Stimulated activated CD4-positive, alpha-beta T cell treated with anti-CD3 and anti-CD28 coated beads, Interleukin-4, amount 100 ng/mL, for 48 hours (primary cell): ENCODE data around the gene ARHGEF40.

Source experiments
- DNase-seq, 2 donors: peaks; one replicate each; pipeline ENCODE4 v3.0.0-alpha.2; 2020; ENCODE audit warnings: low read depth in 2 of 2

Gene ARHGEF40

GRCh38 chr14:21083565-21084325 is 13.6 kb downstream of the ARHGEF40 start:
- DNase-seq, result no peak

DNA sequence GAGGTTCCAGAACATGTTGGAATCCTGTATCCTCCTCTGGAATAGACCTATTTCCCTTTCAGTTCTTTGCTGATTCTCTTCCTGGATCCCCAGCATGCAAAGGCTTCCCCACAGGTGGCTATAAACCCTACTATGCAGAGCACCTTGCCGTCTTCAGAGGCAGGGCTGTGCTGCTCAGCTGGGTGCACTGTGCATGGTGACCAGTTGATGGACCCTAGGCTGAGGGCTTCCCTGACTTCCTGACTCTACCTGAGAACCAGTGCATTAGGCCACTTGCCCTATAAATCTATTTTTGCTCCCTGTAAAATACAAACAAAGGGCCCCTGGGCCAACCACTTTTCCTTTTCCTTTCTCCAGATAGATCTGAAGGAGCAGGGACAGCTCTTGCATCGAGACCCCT is 14.3 kb downstream of the ARHGEF40 start:
- no peak for DNase-seq

- no peak for DNase-seq
Measured at GRCh38 chr14:21084998-21085853, 15.1 kb downstream of the ARHGEF40 start.

DNA sequence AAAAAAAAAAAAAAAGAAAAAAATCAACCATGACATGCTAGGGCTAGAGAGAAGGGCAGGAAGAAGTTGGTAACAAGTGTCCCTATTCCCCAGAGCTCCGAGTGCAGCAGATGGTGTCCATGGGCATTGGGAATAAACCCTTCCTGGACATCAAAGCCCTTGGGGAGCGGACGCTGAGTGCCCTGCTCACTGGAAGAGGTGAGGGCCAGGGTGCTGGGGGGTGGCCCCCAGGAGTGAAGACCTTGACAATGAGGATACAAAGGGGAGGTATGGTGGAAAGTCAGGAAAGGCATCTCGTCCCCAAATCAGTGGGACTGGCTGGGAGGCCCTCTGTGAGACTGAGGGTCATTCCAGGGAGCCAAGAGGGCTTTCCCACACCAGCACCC is 16.8 kb downstream of the ARHGEF40 start:
- no peak for DNase-seq

GRCh38 chr14:21087294-21088091 is 17.4 kb downstream of the ARHGEF40 start:
- DNase-seq, result no peak

DNA sequence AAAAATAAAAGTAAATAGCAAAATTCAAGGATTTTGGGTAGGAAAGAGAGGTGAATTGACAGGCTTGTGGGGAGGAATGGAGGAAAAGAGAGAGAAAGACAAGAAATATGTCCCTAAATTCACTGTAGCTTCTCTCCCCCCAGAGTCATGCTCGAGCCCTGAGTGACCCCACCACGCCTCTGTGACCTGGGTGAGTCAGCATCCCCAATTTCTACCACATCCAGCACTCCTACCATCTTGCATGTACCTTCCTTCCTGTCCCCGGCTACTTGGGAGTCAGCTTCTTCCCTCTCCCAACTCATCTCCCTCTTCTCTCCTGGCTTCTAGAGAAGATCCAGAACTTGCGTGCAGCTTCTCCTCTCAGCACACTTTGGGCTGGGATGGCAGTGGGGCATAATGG is 18.6 kb downstream of the ARHGEF40 start:
- no peak for DNase-seq

DNA sequence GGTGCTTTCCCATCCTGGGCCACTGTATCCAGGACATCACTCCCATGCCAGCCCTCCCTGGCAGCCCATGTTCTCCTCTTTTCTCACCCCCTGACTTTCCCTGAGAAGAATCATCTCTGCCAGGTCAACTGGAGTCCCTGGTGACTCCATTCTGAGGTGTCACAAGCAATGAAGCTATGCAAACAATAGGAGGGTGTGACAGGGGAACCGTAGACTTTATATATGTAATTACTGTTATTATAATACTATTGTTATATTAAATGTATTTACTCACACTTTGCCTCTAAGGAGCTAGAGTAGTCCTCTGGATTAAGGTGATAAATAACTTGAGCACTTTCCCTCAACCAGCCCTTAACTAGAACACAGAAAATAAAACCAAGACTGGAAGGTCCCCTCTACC is 19.2 kb downstream of the ARHGEF40 start:
- no peak for DNase-seq

- no peak for DNase-seq
Measured at GRCh38 chr14:21089877-21090193, 19.7 kb downstream of the ARHGEF40 start.

DNA sequence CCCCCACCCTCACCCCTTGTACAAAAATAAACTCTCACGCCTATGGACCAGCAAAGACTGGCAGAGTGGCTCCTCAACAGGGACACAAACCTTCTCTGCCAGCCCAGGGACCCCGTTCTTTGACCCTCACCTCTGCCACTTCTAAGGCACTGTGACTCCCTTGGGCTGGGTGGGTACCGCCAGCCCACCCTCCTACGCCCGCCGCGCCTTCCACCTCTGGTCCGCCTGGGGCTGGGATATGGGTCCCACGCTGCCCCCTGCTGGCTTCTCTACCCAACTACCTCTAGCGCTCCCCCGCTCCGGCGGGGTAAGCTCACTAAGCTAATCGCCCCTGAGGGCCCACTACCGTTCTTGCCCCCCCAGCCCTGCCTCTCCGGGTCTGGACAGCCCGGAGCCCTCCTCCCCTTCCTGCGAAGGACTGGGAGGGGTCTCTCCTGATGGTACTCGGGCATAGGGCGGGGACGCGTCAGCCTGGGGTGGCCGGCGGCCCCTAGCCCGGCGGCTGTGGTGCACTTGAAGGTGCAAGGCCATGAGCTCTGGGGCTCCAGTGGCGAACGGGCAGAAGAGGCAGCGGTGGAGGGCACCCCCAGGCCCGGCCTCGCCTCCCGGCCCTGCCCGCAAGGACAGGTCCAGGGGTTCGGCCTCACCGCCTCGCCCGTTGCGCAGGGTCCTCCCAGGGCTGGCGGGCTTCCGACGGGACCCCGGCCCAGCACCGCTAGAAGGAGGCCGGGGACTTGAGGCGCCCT is 20.3 kb downstream of the ARHGEF40 start:
- peak in 1 of 2 donors; percentile 53 for DNase-seq

- DNase-seq, result no peak
Measured at GRCh38 chr14:21090940-21091663, 21.0 kb downstream of the ARHGEF40 start.

- no peak for DNase-seq
Measured at GRCh38 chr14:21091821-21092272, 21.7 kb downstream of the ARHGEF40 start.

GRCh38 chr14:21092273-21093011 is 22.3 kb downstream of the ARHGEF40 start:
- DNase-seq, result peak; percentile 82 to 90

- no peak for DNase-seq
Measured at GRCh38 chr14:21093018-21093417, 22.9 kb downstream of the ARHGEF40 start.

DNA sequence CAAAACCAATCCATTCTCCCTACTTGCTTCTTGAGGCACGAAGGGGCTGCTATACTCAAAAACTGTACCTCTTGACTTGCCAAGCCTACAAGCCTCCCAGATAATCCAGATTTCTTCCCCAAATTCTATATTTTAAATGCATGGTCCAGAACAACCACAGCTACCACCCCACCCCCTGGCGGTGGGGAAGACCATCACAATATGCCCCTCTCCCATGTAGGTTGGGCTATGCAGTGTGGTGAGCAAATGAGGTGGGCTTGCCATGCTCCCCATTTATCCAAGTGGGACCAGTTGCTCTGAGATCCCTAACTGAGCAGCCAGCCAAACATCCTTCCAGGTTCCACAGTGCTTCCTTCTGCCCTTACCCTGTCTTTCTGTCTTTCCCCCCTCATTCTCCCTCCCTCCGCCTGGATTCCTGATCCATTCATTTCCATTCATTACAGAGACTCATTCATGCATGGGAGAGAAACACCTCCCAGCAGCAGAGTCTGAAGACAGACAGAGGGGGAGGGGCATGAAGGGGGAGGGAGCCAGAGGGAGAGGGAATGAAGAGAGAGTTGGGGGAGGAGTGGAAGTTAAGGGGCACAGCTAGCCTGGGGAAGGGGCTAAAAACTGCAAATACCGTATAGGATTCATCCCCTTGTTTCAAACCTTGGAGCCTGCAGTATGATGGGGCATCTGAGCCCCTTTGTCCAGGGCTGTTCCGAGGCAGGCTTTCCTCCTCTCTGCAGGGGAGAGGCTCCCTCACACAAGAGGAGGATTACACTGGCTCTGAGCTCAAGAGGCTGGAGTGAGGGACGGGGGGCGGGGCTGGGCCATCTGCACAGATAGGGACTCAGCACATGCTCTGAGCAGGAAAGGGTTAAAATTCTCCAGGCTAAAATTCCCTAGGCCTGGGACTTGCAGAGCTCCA is 23.9 kb downstream of the ARHGEF40 start:
- no peak for DNase-seq

- DNase-seq, result no peak
Measured at GRCh38 chr14:21095430-21096205, 25.5 kb downstream of the ARHGEF40 start.

GRCh38 chr14:21096438-21096837 is 26.3 kb downstream of the ARHGEF40 start:
- no peak for DNase-seq

DNA sequence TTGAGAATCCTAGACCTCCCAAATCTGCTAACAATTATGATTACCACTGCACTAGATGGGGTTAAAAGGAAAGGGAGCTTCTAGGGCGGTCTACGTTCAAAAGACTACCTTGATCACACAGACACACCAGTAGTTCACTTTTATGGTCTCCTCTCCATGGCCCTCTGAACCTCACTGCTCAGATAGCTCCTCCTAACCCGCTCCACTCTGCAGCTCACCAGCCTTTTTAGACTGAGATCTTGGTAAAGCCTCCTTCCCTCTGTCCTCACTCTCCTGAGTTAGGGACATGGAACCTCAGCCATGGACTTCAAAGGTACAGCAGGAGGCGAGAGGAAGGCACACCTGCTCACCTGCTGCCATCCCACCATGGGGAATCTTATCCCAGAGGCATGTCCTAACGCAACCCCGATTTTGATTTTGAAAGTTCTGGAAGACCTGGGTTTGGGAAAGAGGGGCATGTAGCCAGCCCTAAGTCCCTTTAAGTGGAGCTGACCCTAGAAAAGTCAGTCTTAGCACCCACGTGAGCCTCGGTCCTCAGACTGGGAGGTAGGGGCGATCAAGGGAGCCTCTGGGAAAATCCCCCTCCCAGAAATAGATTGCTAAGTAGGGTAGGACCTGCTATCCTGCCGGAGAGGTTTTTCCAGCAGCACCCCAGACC is 27.0 kb downstream of the ARHGEF40 start:
- no peak for DNase-seq

DNA sequence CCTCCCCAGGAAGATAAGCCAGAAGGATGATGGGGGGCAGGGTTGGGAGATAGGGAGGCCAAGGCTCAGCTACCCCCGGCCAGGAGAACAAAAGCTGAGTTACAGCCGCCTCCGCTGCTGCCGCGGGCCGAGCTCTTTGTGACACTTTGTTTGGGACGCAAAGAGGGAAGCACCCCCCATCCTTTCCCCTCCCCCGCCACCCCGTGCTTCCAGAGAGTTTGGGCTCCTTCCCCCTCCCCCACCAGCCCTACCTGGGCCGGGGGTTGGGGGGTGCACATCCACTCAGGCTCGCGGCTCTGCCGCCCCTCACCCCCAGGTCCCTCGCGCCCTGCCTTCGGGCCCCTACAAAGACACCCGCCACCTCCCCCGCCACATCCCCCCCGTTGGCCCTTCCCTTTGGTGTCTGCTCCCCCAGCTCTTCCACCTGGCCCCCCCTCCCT is 27.6 kb downstream of the ARHGEF40 start:
- no peak for DNase-seq
